ENCODE measurements around the gene CCDC83. TPM values are rescaled to one million over a fixed set of nuclear protein-coding genes. Genes with fewer than 3 reads are reported as not detected.
"Not testable (repeated sequence)": the region's sequence is repeated elsewhere in the genome, so short reads cannot be mapped to it uniquely, and the experiment has no call there.

The CCDC83 gene
- total and polyA plus RNA-seq, 11 donors: not detected

- no peak overlapping the region for H3K27ac ChIP-seq
- 82 to 88% (median 87%) methylated on average over 4 of the region's 4 CpGs for WGBS, 4 donors
- peaks cover 0 to 5% (median 0%) of the 10 kb centered on the region in 9 donors for H3K27me3 ChIP-seq
- DNase-seq: no peak
- ATAC-seq: no peak
- no peaks in the 10 kb centered on the region for H3K36me3 ChIP-seq
- peaks cover 0 to 10% (median 0%) of the 10 kb centered on the region in 12 donors for H3K9me3 ChIP-seq
- intact Hi-C loops (cut with DNase I): no loop called here
- TF ChIP-seq, protein P1, sequence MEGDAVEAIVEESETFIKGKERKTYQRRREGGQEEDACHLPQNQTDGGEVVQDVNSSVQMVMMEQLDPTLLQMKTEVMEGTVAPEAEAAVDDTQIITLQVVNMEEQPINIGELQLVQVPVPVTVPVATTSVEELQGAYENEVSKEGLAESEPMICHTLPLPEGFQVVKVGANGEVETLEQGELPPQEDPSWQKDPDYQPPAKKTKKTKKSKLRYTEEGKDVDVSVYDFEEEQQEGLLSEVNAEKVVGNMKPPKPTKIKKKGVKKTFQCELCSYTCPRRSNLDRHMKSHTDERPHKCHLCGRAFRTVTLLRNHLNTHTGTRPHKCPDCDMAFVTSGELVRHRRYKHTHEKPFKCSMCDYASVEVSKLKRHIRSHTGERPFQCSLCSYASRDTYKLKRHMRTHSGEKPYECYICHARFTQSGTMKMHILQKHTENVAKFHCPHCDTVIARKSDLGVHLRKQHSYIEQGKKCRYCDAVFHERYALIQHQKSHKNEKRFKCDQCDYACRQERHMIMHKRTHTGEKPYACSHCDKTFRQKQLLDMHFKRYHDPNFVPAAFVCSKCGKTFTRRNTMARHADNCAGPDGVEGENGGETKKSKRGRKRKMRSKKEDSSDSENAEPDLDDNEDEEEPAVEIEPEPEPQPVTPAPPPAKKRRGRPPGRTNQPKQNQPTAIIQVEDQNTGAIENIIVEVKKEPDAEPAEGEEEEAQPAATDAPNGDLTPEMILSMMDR (IDR thresholded peaks at IDR 0.05): no peak
- no peak for TF ChIP-seq POLR2A (IDR thresholded peaks at IDR 0.05)
- no peaks in the 10 kb centered on the region for H3K4me1 ChIP-seq
- H3K4me3 ChIP-seq: no peak overlapping the region
Observed at GRCh38 chr11:85918910-85919794, 64.0 kb downstream of the CCDC83 start.

DNA sequence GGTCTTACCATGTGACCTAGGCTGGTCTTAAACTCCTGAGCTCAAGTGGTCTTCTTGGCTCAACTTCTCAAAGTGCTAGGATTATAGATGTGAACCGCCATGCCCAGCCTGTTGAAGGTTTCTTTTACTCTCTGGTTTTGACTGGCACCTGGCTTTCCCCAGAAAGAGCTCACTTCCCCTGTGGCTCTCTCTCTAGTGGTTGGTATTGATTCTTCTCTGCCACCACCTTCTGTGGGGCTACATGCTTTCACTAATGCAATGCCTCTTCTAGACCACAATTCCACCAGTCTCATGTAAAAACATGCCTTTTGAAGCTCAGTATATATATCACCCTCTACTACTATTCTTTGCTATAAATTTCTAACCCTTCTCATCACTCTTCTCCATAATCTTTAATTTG lies 67.2 kb downstream of the CCDC83 start:
- intact Hi-C loops (cut with DNase I): no loop called here
- ATAC-seq (no peak), DNase-seq (no peak)
- Histone ChIP-seq H3K4me1 (no peaks in the 10 kb centered on the region), H3K4me3 (no peak overlapping the region), H3K9me3 (no peaks in the 10 kb centered on the region), H3K27ac (no peak overlapping the region), H3K27me3 (peaks cover 0 to 5% (median 0%) of the 10 kb centered on the region in 9 donors), H3K36me3 (no peaks in the 10 kb centered on the region)
- 84 to 100% (median 98%) methylated on average over 1 of the region's 1 CpG for WGBS, 4 donors
- TF ChIP-seq, protein P1 (IDR thresholded peaks at IDR 0.05): no peak
- no peak for TF ChIP-seq POLR2A (IDR thresholded peaks at IDR 0.05)

GRCh38 chr11:85923455-85923854 lies 68.3 kb downstream of the CCDC83 start:
- ATAC-seq: no peak
- no peaks in the 10 kb centered on the region for H3K4me1 ChIP-seq
- DNase-seq: no peak
- intact Hi-C loops (cut with DNase I): no loop called here
- no peaks in the 10 kb centered on the region for H3K36me3 ChIP-seq
- no peak overlapping the region for H3K4me3 ChIP-seq
- no peak for TF ChIP-seq POLR2A (IDR thresholded peaks at IDR 0.05)
- TF ChIP-seq, protein P1 (IDR thresholded peaks at IDR 0.05): no peak
- no peak overlapping the region for H3K27ac ChIP-seq
- no peaks in the 10 kb centered on the region for H3K9me3 ChIP-seq
- 82 to 93% (median 87%) methylated on average over 1 of the region's 1 CpG for WGBS, 4 donors
- H3K27me3 ChIP-seq: peaks cover 0 to 5% (median 0%) of the 10 kb centered on the region in 9 donors

DNA sequence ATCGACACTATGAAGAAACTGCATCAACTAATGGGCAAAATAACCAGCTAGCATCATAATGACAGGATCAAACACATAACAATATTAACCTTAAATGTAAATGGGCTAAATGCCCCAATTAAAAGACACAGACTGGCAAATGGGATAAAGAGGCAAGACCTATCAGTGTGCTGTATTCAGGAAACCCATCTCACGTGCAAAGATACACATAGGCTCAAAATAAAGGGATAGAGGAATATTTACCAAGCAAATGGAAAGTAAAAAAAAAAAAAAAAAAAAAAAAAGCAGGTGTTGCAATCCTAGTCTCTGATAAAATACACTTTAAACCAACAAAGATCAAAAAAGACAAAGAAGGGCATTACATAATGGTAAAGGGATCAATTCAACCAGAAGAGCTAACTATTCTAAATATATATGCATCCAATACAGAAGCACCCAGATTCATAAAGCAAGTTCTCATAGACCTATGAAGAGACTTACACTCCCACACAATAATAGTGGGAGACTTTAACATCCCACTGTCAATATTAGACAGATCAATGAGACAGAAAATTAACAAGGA lies 71.6 kb downstream of the CCDC83 start:
- H3K9me3 ChIP-seq; DNase-seq; intact Hi-C loops (cut with DNase I): not testable (repeated sequence)

More for the DNA sequence above, 71.6 kb downstream of the CCDC83 start:
- ATAC-seq, H3K27ac ChIP-seq, H3K27me3 ChIP-seq, H3K4me1 ChIP-seq, H3K36me3 ChIP-seq, H3K4me3 ChIP-seq: not testable (repeated sequence)
- WGBS, 4 donors: 77 to 84% (median 81%) methylated on average over 2 of the region's 2 CpGs

Measured in heart left ventricle (tissue), 16 donors.